ENCODE data around the gene DET1.
"Not testable (repeated sequence)": the region's sequence is repeated elsewhere in the genome, so short reads cannot be mapped to it uniquely, and the experiment has no call there.

DET1 gene

GRCh38 chr15:88529021-88529630, 17.4 kb downstream of the DET1 start:
- H3K4me2 ChIP-seq (ENCODE audit: low read depth, low read length, poor library complexity, severe bottlenecking): no peak overlapping the region
- H3K9me2 ChIP-seq (replicated peaks; ENCODE audit: low read depth, low read length): no peaks in the 10 kb centered on the region
- no peaks in the 10 kb centered on the region for H4K20me1 ChIP-seq (ENCODE audit: insufficient read depth, low read length, poor library complexity, severe bottlenecking)
- H2AFZ ChIP-seq (ENCODE audit: low read length): no peak overlapping the region
- no peaks in the 10 kb centered on the region for H3F3A ChIP-seq (ENCODE audit: low read depth)
- H3K36me3 ChIP-seq (ENCODE audit: insufficient read depth, low read length): no peaks in the 10 kb centered on the region
- no peak overlapping the region for H3K9ac ChIP-seq (ENCODE audit: low read depth, low read length, poor library complexity, severe bottlenecking)
- H3K4me1 ChIP-seq (ENCODE audit: insufficient read depth, low read length, poor library complexity, severe bottlenecking): no peaks in the 10 kb centered on the region
- no peak overlapping the region for H3K4me3 ChIP-seq (ENCODE audit: low read length, poor library complexity, severe bottlenecking)
- H3K27me3 ChIP-seq (ENCODE audit: insufficient read depth, low read length, poor library complexity, severe bottlenecking): no peaks in the 10 kb centered on the region
- no peaks in the 10 kb centered on the region for H3K79me2 ChIP-seq (ENCODE audit: insufficient read depth, low read length)
- H3K9me3 ChIP-seq (ENCODE audit: insufficient read depth, low read depth, low read length): no peaks in the 10 kb centered on the region
- TF ChIP-seq EZH2phosphoT487 (IDR thresholded peaks at IDR 0.05; ENCODE audit: borderline replicate concordance) (no peak), CTCF (conservative IDR thresholded peaks at IDR 0.05; ENCODE audit: low read length) (no peak)

GRCh38 chr15:88526247-88526879, 20.1 kb downstream of the DET1 start:
- no peak overlapping the region for H3K4me3 ChIP-seq (ENCODE audit: low read length, poor library complexity, severe bottlenecking)
- H4K20me1 ChIP-seq (ENCODE audit: insufficient read depth, low read length, poor library complexity, severe bottlenecking): no peaks in the 10 kb centered on the region
- H3K9me2 ChIP-seq (replicated peaks; ENCODE audit: low read depth, low read length): no peaks in the 10 kb centered on the region
- no peaks in the 10 kb centered on the region for H3K9me3 ChIP-seq (ENCODE audit: insufficient read depth, low read depth, low read length)
- H3K4me2 ChIP-seq (ENCODE audit: low read depth, low read length, poor library complexity, severe bottlenecking): no peak overlapping the region
- H3K36me3 ChIP-seq (ENCODE audit: insufficient read depth, low read length): no peaks in the 10 kb centered on the region
- no peaks in the 10 kb centered on the region for H3F3A ChIP-seq (ENCODE audit: low read depth)
- no peak overlapping the region for H2AFZ ChIP-seq (ENCODE audit: low read length)
- TF ChIP-seq EZH2phosphoT487 (IDR thresholded peaks at IDR 0.05; ENCODE audit: borderline replicate concordance): no peak
- no peak for TF ChIP-seq CTCF (conservative IDR thresholded peaks at IDR 0.05; ENCODE audit: low read length)
- H3K79me2 ChIP-seq (ENCODE audit: insufficient read depth, low read length): no peaks in the 10 kb centered on the region
- no peaks in the 10 kb centered on the region for H3K4me1 ChIP-seq (ENCODE audit: insufficient read depth, low read length, poor library complexity, severe bottlenecking)
- no peaks in the 10 kb centered on the region for H3K27me3 ChIP-seq (ENCODE audit: insufficient read depth, low read length, poor library complexity, severe bottlenecking)
- no peak overlapping the region for H3K9ac ChIP-seq (ENCODE audit: low read depth, low read length, poor library complexity, severe bottlenecking)

- H3K36me3 ChIP-seq (ENCODE audit: insufficient read depth, low read length): no peaks in the 10 kb centered on the region
- no peaks in the 10 kb centered on the region; the same call in 1 of the 2 replicates for H3K9me2 ChIP-seq (replicated peaks; ENCODE audit: low read depth, low read length)
- H3F3A ChIP-seq (ENCODE audit: low read depth): no peaks in the 10 kb centered on the region
- no peak for TF ChIP-seq EZH2phosphoT487 (IDR thresholded peaks at IDR 0.05; ENCODE audit: borderline replicate concordance)
- TF ChIP-seq CTCF (conservative IDR thresholded peaks at IDR 0.05; ENCODE audit: low read length): no peak
- no peak overlapping the region for H3K4me2 ChIP-seq (ENCODE audit: low read depth, low read length, poor library complexity, severe bottlenecking)
- no peak overlapping the region for H2AFZ ChIP-seq (ENCODE audit: low read length)
- H3K9ac ChIP-seq (ENCODE audit: low read depth, low read length, poor library complexity, severe bottlenecking): no peak overlapping the region
- H3K27me3 ChIP-seq (ENCODE audit: insufficient read depth, low read length, poor library complexity, severe bottlenecking): no peaks in the 10 kb centered on the region
- no peaks in the 10 kb centered on the region for H3K4me1 ChIP-seq (ENCODE audit: insufficient read depth, low read length, poor library complexity, severe bottlenecking)
- H3K4me3 ChIP-seq (ENCODE audit: low read length, poor library complexity, severe bottlenecking): no peak overlapping the region
- no peaks in the 10 kb centered on the region for H4K20me1 ChIP-seq (ENCODE audit: insufficient read depth, low read length, poor library complexity, severe bottlenecking)
- no peaks in the 10 kb centered on the region for H3K9me3 ChIP-seq (ENCODE audit: insufficient read depth, low read depth, low read length)
- H3K79me2 ChIP-seq (ENCODE audit: insufficient read depth, low read length): no peaks in the 10 kb centered on the region
These were observed 21.1 kb downstream of the DET1 start for GRCh38 chr15:88525418-88525817.

GRCh38 chr15:88524094-88524493, 22.4 kb downstream of the DET1 start:
- H3K36me3 ChIP-seq (ENCODE audit: insufficient read depth, low read length); H4K20me1 ChIP-seq (ENCODE audit: insufficient read depth, low read length, poor library complexity, severe bottlenecking); H3K9me2 ChIP-seq (replicated peaks; ENCODE audit: low read depth, low read length); H3K4me3 ChIP-seq (ENCODE audit: low read length, poor library complexity, severe bottlenecking); H3K9ac ChIP-seq (ENCODE audit: low read depth, low read length, poor library complexity, severe bottlenecking); H3K79me2 ChIP-seq (ENCODE audit: insufficient read depth, low read length); H3K4me1 ChIP-seq (ENCODE audit: insufficient read depth, low read length, poor library complexity, severe bottlenecking); H3K27me3 ChIP-seq (ENCODE audit: insufficient read depth, low read length, poor library complexity, severe bottlenecking); H3K4me2 ChIP-seq (ENCODE audit: low read depth, low read length, poor library complexity, severe bottlenecking); H2AFZ ChIP-seq (ENCODE audit: low read length); H3K9me3 ChIP-seq (ENCODE audit: insufficient read depth, low read depth, low read length); H3F3A ChIP-seq (ENCODE audit: low read depth): not testable (repeated sequence)
